RCC 7860 (cell line): ENCODE measurements around the gene COA1.
"Not testable (repeated sequence)": the region's sequence is repeated elsewhere in the genome, so short reads cannot be mapped to it uniquely, and the experiment has no call there.

Experiments
- DNase-seq: peaks from one replicate; pipeline ENCODE4 v3.0.0-alpha.2; 2015; ENCODE audit warnings: low spot score
- FAIRE-seq: peaks from 2 replicates; lab custom pipeline; 2012; peaks lifted over from hg19 to GRCh38; lab: Jason Lieb, UNC

The COA1 gene

GRCh38 chr7:43609097-43609496, 120.2 kb downstream of the COA1 start:
- FAIRE-seq (no peak), DNase-seq (no peak)

GRCh38 chr7:43604251-43604650, 125.1 kb downstream of the COA1 start:
- DNase-seq: no peak
- FAIRE-seq: no peak

DNA sequence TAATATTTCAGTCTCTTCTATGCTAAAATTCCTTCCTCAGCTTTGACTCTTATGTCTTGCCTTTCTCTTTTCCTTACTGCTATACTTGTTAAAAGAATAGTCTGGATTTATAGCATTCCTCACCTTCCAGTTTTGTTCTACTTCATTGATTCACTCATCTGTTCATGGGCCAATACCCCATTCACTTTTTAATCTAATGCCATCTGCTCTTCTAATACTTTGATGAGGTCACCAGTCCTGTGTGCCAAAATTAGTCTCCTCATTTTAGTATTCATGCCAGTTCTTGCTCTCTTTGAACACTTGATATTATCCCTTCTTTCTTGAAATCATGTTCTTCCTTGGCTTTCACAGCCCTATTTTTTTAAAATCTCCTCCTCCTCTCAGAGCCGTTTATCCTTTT, 127.1 kb downstream of the COA1 start:
- FAIRE-seq (no peak), DNase-seq (no peak)

DNA sequence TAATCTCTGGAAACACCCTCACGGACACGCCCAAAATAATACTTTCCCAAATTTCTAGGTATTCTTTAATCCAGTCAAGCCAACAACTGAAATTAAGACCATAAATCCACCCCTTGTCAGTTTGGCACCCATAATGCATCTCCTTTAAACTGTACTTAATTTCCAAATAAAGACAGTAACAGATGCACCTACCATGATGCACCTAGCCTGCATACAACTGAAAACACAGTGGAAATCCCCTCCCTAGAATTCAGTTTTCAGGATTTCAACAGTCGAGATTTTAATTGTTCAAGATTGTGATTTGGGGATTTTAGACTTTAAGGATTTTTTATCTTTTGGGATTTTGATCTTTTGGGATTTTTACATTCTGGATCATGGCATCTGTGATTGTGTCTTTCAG, 129.3 kb downstream of the COA1 start:
- no peak for DNase-seq
- no peak for FAIRE-seq

GRCh38 chr7:43596426-43596825, 132.9 kb downstream of the COA1 start:
- not testable (repeated sequence) for FAIRE-seq, DNase-seq

DNA sequence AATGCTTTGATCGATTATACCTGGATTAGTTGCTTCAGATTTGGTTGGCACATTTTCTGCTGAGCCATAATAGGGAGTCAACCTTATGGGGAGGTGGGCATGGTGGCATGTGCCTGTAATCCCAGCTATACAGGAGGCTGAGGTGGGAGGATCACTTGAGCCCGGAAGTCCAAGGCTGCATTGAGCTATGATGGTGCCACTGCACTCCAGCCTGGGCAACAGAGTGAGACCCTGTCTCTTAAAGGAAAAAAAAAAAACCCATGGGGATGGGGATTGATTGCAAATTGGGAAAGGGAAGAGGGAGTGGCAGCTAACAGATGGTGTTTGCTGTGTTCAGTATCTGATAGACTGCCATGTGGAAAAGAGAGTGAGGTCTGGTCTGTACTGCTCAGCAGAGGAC, 135.3 kb downstream of the COA1 start:
- DNase-seq: no peak
- no peak for FAIRE-seq

- DNase-seq (no peak), FAIRE-seq (no peak)
These were observed 136.3 kb downstream of the COA1 start for GRCh38 chr7:43593010-43593409.

DNA sequence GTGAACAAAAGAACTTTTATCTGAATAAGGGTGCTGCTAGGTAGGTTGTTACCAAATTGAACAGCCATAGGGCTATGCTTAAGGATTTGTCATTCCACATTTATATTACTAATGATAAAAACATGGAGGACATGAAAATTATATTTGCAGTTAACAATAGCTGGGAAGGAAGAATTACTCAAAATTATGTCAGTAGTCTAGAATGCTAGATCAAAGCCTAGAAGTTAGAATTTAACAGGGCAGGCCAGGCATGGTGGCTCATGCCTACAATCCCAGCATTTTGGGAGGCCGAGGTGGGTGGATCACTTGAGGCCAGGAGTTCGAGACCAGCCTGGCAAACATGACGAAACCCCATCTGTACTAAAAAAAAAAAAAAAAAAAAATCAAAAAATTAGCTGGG, 137.0 kb downstream of the COA1 start:
- DNase-seq (peak; percentile 64), FAIRE-seq (no peak)

GRCh38 chr7:43591558-43592180, 137.7 kb downstream of the COA1 start:
- FAIRE-seq: peak; percentile 86
- peak; percentile 76 for DNase-seq

DNA sequence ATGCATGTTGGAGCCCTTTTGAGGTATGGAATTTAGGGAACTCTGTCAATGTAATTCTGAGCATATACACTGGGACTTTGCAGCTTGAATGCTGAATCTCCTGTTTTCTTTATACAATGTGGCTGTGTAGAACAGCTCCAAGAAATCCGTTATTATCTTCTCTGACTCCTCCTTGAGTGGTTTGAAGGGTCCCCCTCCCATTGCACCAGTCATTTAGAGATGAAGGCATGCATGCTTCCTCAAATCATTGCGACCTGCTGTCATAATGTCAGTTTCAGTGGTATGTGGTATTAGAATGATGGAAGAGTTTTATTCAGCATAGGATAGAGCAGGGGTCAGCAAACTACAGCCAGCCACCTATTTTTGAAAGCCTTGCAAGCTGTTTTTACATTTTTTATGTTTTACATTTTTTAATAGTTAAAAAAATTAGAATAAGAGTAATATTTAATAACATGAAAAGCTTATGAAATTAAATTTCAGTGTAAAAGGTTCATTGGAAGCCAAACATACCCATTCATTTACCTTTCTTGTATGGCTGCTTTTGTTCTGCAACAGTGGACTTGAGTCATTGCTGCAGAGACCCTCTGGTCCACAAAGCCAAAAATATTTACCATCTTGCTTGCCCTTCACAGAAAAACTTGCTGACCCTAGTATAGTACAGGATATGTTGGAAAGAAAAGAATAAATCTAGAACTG, 138.3 kb downstream of the COA1 start:
- FAIRE-seq (no peak), DNase-seq (peak; percentile 73)

DNA sequence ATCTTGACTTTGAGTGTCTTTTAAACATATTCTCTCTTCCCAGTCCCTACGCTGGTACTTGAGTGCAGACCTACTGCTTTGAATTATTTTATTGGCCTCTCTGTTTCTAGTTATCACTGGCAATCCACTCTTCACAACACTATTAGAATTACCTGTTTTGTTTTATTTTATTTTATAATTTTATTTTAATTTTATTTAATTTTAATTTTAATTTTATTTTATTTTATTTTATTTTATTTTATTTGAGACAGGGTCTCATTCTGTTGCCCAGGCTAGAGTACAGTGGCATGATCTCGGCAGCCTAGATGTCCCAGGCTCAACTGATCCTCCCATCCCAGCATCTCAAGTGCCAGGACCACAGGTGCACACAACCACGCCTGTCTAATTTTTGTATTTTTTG, 139.6 kb downstream of the COA1 start:
- no peak for DNase-seq
- no peak for FAIRE-seq
